Fibroblast of gingiva (primary cell): Measurements from ENCODE around the gene PSMD12.
"Not testable (repeated sequence)": the region's sequence is repeated elsewhere in the genome, so short reads cannot be mapped to it uniquely, and the experiment has no call there.

Experiments used
- DNase-seq: peaks from one replicate; pipeline ENCODE4 v3.0.0-alpha.2; 2011; ENCODE audit warnings: low read depth

PSMD12 gene

DNA sequence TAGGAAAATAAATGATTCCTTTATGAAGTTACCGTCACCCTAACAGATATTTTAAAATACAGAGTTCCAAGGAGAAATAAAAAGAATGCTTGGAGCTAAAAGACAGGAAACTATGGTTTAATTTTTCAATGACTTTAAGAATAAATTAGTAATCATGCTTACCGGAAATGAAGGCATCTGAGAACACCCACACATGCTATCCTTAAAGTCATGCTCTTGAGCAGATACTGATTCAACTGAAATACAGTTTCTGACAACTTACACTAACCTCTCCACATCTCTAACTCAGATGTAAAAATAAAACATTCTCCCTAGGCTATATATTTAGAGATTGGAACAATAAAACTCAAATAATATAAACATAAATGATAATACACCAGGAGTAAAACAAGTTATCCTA is 7.8 kb downstream of the PSMD12 start:
- no peak for DNase-seq

DNA sequence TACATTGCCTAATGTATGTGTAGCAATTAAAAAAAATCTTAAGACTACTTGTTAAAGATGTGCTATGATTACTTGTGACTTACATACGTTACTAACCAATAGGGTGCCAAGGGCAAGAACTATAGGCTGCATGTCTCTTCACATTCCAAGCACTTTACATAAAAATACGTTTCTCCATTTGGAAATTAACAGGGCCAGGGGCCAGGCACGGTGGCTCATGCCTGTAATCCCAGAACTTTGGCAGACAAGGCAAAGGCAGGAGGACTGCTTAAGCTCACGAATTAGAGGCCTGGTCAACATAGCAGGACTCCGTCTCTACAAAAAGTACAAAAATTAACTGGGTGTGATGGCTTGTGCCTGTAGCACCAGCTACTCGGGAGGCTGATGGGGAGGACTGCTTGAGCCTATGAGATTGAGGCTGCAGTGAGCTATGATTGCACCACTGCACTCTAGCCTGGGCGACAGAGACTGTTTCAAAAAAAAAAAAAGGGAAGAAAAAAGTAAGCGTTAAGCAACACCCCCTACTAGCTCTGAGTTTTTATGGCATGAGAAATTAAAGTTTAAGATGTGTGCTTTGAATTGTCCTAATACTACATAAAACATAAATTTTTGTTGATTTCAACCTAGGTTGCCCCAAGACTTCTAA is 12.3 kb downstream of the PSMD12 start:
- no peak for DNase-seq

GRCh38 chr17:67353161-67353560 is 13.2 kb downstream of the PSMD12 start:
- DNase-seq = no peak

DNA sequence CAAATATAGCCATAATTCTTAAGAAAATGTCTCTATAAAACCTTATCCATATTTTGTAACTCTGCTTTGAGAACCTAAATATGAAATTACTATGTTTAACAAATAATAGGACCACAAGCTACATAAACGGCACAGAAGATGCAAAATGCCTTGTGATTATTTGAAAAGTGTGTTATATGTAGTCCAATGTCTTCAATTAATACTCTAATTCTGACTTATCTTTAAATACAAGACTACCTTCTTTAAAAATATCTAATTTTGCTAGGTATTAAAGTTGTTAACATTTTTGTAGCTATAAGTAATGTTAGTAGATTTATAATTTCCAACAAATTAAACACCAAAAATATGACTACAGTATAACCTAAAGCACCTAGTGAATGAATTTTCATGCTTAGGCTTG is 17.0 kb downstream of the PSMD12 start:
- DNase-seq = no peak

DNA sequence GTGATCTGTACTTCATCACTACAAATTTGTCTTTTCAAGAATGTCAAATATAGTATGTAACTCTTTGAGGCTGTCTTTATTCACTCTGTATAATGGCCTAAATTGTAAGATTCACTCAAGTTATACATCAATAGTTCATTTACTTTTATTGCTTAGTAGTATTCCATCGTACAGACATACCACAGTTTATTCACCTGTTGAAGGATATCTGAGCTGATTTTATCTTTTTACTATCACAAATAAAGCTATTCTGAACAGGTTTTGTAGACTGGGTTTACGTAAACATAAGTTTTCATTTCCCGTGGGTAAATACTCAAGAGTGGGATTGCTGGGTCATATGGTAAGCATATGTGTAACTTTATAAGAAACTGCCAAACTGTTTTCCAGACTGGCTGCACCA is 18.6 kb downstream of the PSMD12 start:
- no peak for DNase-seq

DNA sequence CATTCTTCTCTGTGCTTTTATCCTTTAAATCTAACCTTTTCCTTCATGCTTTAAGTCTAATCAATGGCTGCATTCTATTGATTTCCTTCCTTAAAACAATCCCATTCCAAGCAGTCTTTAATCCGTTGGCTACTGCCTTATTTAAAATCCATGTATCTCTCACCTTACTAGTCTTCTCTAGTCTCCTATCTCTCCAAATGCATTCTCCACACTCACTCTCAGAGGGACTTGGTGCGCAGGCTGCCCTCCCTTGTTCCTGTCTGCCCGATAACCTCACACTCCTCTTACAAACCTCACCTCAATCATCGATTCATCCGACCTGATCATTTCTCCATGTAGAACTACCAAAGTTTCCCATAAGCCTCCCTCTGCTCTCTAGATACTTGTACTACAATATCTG is 23.1 kb downstream of the PSMD12 start:
- DNase-seq = no peak

- not testable (repeated sequence) for DNase-seq
Measured at GRCh38 chr17:67338353-67338752, 28.0 kb downstream of the PSMD12 start.

DNA sequence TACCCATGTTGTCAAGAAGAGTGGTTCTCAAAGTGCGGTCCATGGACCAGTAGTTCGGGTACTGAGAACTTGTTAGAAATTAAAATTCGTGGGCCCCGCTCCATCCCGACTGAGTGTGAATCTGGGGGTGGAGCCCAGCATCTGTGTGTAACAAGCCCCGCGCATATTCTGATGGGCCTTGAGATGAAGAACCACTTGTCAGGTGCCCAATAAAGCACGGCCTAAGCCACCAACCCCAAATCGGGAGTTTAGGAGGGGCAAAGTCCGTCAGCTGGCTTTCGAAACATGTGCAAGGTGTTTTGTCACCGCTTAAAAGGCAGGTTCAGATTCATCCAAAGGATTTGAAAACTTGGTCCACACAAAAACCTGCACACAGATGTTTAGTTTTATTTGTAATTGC is 29.5 kb downstream of the PSMD12 start:
- DNase-seq = no peak

DNA sequence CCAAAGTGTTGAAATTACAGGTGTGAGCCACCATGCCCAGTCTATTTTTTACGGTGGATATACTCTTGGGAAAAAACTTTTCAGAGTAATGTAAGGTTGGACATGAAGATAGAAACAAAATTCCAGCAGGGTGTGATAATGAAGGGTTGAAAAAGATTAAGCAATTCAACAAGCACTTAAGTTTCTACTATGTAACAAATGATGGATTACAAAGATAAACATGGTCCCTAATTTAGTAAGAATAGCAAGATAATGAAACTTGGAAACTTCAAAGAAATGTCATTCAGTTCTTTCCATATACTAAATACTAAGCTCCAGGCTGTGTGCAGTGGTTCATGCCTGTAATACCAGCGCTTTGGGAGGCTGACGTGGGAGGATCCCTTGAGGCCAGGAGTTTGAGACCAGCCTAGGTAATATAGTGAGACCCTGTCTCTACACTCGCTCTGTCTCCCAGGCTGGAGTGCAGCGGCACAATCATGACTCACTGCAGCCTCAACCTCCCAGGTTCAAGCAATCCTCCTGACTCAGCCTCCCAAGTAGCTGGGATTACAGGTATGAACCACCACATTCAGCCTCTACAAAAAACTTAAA is 31.0 kb downstream of the PSMD12 start:
- DNase-seq = no peak

GRCh38 chr17:67332162-67332508 is 34.2 kb downstream of the PSMD12 start:
- DNase-seq = not testable (repeated sequence)

DNA sequence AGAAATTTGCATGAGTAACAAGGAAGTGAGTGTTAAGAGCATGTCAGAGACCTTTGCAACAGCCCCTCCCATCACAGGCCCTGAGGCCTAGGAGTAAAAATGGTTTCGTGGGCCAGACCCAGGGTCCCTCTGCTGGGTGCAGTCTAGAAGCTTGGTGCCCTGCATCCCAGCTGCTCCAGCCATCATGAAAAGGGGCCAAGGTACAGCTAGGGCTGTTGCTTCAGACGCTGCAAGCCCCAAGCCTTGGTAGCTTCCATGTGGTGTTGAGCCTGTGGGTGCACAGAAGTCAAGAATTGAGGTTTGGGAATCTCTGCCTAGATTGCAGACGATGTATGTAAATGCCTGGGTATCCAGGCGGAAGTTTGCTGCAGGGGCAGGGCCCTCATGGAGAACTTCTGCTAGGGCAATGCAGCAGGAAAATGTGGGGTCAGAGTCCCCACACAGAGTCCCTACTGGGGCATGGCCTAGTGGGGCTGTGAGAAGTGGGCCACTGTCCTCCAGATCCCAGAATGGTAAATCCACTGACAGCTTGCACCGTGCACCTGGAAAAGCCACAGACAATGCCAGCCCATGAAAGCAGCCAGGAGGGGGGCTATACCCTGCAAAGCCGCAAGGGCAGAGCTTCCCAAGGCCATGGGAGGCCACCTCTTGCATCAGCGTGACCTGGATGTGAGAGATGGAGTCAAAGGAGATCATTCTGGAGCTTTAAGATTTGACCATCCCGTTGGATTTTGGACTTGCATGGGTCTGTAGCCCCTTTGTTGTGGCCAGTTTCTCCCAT is 34.8 kb downstream of the PSMD12 start:
- DNase-seq = not testable (repeated sequence)

DNA sequence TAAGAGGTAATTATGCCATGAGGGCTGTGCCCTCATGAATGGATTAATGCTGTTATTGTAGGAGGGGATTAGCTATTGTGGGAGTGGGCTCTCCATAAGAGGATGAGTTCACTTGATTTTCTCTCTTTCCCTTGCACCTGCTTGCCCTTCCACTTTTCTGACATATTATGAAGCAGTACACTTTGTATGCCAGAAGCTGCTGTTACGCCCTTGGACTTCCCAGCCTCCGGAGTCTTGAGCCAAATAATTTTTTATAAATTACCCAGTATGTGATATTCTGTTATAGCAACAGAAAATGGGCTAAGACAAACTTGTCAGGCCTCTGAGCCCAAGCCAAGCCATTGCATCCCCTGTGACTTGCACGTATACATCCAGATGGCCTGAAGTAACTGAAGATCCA is 38.4 kb downstream of the PSMD12 start:
- no peak for DNase-seq

- DNase-seq = not testable (repeated sequence)
Measured at GRCh38 chr17:67326959-67327745, 39.2 kb downstream of the PSMD12 start.

DNA sequence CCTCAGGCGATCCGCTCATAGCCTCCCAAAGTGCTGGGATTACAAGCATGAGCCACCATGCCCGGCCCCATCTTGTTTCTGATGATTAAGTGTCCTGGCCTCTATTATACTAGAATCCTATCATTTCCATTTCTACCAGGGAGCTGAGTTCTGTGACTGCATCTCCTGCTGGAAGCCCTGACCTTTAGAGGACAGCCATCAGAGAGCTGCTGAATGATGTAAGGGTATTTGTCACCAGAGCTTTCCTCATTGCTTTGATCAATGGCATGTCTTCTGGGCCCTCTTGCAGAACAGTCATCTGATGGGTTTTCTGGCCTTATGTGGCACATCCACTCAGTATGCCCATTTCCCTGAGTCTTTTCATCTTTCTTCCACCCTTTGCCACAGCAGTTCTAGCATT is 39.9 kb downstream of the PSMD12 start:
- no peak for DNase-seq

DNA sequence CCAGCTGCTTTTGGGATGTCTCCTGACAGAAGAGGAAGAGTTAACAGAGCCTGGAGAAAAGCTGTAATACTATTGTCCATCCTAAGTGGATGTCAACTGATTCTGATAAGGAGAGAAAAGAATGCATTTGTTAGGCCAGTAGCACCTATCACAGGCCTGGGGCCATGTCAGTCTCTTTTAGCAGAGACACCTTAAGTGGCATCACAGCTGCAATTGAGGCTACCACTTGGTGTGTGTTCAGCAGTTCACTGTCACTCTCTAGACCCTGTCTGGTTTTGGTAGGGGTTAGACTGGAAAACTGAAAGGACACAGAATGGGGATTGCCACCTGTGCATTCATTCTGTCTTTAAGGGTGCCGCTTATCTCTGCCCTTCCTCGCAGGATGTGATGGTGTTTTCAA is 42.0 kb downstream of the PSMD12 start:
- DNase-seq = no peak

GRCh38 chr17:67323445-67323844 is 42.9 kb downstream of the PSMD12 start:
- no peak for DNase-seq

DNA sequence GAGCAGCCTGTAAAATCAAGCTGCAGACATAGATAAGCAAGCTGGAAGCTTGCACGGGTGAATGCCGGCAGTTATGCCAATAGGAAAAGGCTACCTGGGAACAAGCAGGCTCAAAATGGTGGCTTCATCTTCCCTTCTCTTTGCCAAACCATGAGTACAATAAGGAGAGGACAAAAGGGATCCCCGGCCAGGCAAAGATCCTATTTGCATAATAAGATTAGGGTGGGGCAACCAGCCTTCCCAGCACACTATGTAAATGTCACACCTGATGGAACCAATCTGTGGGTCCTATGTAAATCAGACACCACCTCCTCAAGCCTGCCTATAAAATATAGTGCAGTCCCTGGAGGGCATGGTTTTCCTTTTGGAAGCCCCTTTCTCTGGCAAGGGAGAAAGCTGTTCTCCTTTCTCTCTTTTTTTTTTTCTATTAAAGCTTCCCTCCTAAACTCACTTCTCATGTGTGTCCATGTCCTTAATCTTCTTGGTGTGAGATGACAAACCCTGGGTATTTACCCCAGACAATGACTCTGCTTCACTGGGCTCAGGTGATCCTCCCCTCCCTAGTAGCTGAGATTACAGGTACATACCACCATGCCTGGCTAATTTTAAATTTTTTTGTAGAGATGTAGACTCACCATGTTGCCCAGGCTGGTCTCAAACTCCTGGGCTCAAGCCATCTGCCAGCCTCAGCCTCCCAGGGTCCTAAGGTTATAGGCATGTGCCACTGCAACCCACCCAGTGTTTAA is 44.2 kb downstream of the PSMD12 start:
- DNase-seq = no peak

DNA sequence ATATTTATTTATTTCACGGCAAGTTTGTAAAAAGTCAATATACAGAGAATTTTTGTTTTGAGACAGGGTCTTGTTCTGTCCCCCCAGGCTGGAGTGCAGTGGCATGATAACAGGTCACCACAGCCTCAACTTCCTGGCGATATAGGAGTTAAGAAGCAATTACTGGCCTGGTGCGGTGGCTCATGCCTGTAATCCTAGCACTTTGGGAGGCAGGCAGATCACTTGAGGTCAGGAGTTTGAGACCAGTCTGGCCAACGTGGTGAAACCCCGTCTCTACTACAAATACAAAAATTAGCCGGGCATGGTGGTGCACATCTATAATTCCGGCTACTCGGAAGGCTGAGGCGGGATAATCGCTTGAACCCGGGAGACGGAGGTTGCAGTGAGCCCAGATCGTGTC is 44.9 kb downstream of the PSMD12 start:
- DNase-seq = not testable (repeated sequence)

DNA sequence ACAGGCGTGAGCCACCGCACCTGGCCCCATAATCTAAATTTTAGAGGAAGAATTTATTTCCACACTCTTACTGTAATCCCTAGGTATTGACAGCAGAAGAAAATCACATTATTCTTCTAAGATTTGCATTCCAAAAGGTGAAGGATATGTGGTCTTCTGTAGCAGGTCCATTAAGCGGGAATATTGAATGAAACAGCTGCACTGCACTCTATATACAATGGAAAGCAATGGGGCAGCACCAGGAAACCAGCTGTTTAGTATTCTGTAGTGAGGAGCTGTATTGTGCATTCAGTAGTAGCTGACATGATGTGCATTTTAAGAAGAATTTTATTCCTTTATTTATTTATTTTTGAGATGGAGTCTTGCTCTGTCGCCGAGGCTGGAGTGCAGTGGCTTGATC is 49.6 kb downstream of the PSMD12 start:
- DNase-seq = no peak

GRCh38 chr17:67315865-67316264 is 50.5 kb downstream of the PSMD12 start:
- DNase-seq = no peak

GRCh38 chr17:67312265-67312664 is 54.1 kb downstream of the PSMD12 start:
- no peak for DNase-seq

GRCh38 chr17:67311575-67311974 is 54.8 kb downstream of the PSMD12 start:
- DNase-seq = no peak
